ENCODE measurements around the gene DCN.

Gene DCN

GRCh38 chr12:91140026-91140931, 42.3 kb downstream of the DCN start:
- in situ Hi-C loops (cut with MboI; ENCODE audit: low sequenced_read_pairs) = no loop called here

GRCh38 chr12:91139286-91139685, 43.3 kb downstream of the DCN start:
- in situ Hi-C loops (cut with MboI; ENCODE audit: low sequenced_read_pairs) = no loop called here

GRCh38 chr12:91138337-91138920, 44.2 kb downstream of the DCN start:
- in situ Hi-C loops (cut with MboI; ENCODE audit: low sequenced_read_pairs) = no loop called here

- in situ Hi-C loops (cut with MboI; ENCODE audit: low sequenced_read_pairs) = no loop called here
These were observed 48.7 kb downstream of the DCN start for GRCh38 chr12:91133871-91134270.

GRCh38 chr12:91129662-91130362, 52.8 kb downstream of the DCN start:
- in situ Hi-C loops (cut with MboI; ENCODE audit: low sequenced_read_pairs) = no loop called here

- in situ Hi-C loops (cut with MboI; ENCODE audit: low sequenced_read_pairs) = no loop called here
These were observed 54.9 kb downstream of the DCN start for GRCh38 chr12:91127751-91128150.

GRCh38 chr12:91127306-91127705, 55.3 kb downstream of the DCN start:
- in situ Hi-C loops (cut with MboI; ENCODE audit: low sequenced_read_pairs) = no loop called here

GRCh38 chr12:91126516-91126915, 56.1 kb downstream of the DCN start:
- in situ Hi-C loops (cut with MboI; ENCODE audit: low sequenced_read_pairs) = no loop called here

- in situ Hi-C loops (cut with MboI; ENCODE audit: low sequenced_read_pairs) = no loop called here
These were observed 59.2 kb downstream of the DCN start for GRCh38 chr12:91123236-91123916.

- in situ Hi-C loops (cut with MboI; ENCODE audit: low sequenced_read_pairs) = no loop called here
These were observed 61.8 kb downstream of the DCN start for GRCh38 chr12:91120781-91121180.

- in situ Hi-C loops (cut with MboI; ENCODE audit: low sequenced_read_pairs) = no loop called here
These were observed 63.5 kb downstream of the DCN start for GRCh38 chr12:91119089-91119488.

GRCh38 chr12:91113621-91114020, 69.0 kb downstream of the DCN start:
- in situ Hi-C loops (cut with MboI; ENCODE audit: low sequenced_read_pairs) = no loop called here

- in situ Hi-C loops (cut with MboI; ENCODE audit: low sequenced_read_pairs) = no loop called here
These were observed 71.0 kb downstream of the DCN start, which contains the start of gene LUM for GRCh38 chr12:91111366-91112325. Gene LUM (minus strand): TSS chr12:91111494. CDS start chr12:91108979, 2,515 bp downstream.

GRCh38 chr12:91110311-91110924, 72.2 kb downstream of the DCN start:
- in situ Hi-C loops (cut with MboI; ENCODE audit: low sequenced_read_pairs) = no loop called here

- in situ Hi-C loops (cut with MboI; ENCODE audit: low sequenced_read_pairs) = no loop called here
These were observed 72.9 kb downstream of the DCN start for GRCh38 chr12:91109581-91110310.

GRCh38 chr12:91109148-91109564, 73.5 kb downstream of the DCN start:
- in situ Hi-C loops (cut with MboI; ENCODE audit: low sequenced_read_pairs) = no loop called here

GRCh38 chr12:91108196-91108755, 74.3 kb downstream of the DCN start:
- in situ Hi-C loops (cut with MboI; ENCODE audit: low sequenced_read_pairs) = no loop called here

- in situ Hi-C loops (cut with MboI; ENCODE audit: low sequenced_read_pairs) = no loop called here
These were observed 76.3 kb downstream of the DCN start for GRCh38 chr12:91106283-91106682.

Measured in HL-60/S4 treated with retinoic acid at 250 ng/mL for 4 days and 3 days (cell line).